HCT116 (cell line): Measurements from ENCODE around the gene SPACA9. TPM values are rescaled to one million over a fixed set of nuclear protein-coding genes. Genes with fewer than 3 reads are reported as not detected.

Source experiments
- ATAC-seq: fragments of 200-7000 bp; cut with Tn5 transposase; 2 replicates; pipeline ENCODE4 v1.9.1; 2020; ENCODE audit warnings: mild to moderate bottlenecking, moderate library complexity
- BruUV-seq: library from RNA; stranded (reverse); fragments of 400-500 nt; replicated peaks from 2 replicates; lab custom pipeline; 2021; lab: Mats Ljungman, UMichigan
- CTCF ChIA-PET: fragments of 300-600 bp; sonication (Branson Sonifier 250); formaldehyde crosslinking; loops from one replicate; lab custom pipeline; 2021; ENCODE audit warnings: antibody characterized with exemption; lab: Charles Lee
- POLR2A ChIA-PET: fragments of 300-600, 350-600 bp; sonication (Branson Sonifier 250); formaldehyde crosslinking; loops from one replicate; lab custom pipeline; 2021; ENCODE audit warnings: antibody characterized with exemption; lab: Charles Lee
- RAD21 ChIA-PET, 2 experiments: fragments of 300-600 bp; sonication (Branson Sonifier 250); formaldehyde crosslinking; loops; one replicate each; lab custom pipeline; 2023; ENCODE audit warnings: low total read pairs in 2 of 2; ENCODE audit not compliant: uncharacterized antibody in 2 of 2, unreplicated experiment in 2 of 2, low non-redundant PET in 1 of 2; lab: Charles Lee
- DNase-seq: peaks from one replicate; pipeline ENCODE4 v3.0.0-alpha.2; 2010; ENCODE audit warnings: low read depth, low spot score
- H2AFZ ChIP-seq: fragments of 200-600 bp; shearing (Covaris generic), sonication (generic); 2 replicates; pipeline ENCODE4 v1.6.1; 2017; ENCODE audit warnings: low read depth, mixed run types, mixed read lengths, antibody characterized with exemption, low read length; ENCODE audit not compliant: poor library complexity, severe bottlenecking
- H3K27ac ChIP-seq: 2 replicates; pipeline ENCODE4 v1.5.1; 2012; ENCODE audit warnings: low read depth, low read length
- H3K27me3 ChIP-seq: fragments of 200-600 bp; sonication (generic); 2 replicates; pipeline ENCODE4 v1.6.1; 2016; ENCODE audit warnings: mixed run types, low read length, mixed read lengths; ENCODE audit not compliant: insufficient read depth
- H3K36me3 ChIP-seq, 2 experiments: fragments of 200-500 bp in 1 of 2; fragments of 200-600 bp in 1 of 2; sonication (Bioruptor generic) in 1 of 2; sonication (generic) in 1 of 2; 2 replicates each; pipeline versions ENCODE4 v1.5.1 to v1.6.1; 2014 to 2016; ENCODE audit warnings: low read length in 2 of 2, inconsistent platforms in 1 of 2, mixed read lengths in 1 of 2, mixed run types in 1 of 2; ENCODE audit not compliant: insufficient read depth in 2 of 2, control insufficient read depth in 1 of 2
- H3K4me1 ChIP-seq, 2 experiments: fragments of 200-600 bp in 1 of 2; sonication (generic) in 1 of 2; 2 replicates each; pipeline versions ENCODE4 v1.5.1 to v1.6.1; 2012 to 2017; ENCODE audit warnings: low read length in 2 of 2, inconsistent platforms in 1 of 2, mild to moderate bottlenecking in 1 of 2, mixed read lengths in 1 of 2, mixed run types in 1 of 2, moderate library complexity in 1 of 2; ENCODE audit not compliant: insufficient read depth in 2 of 2, control insufficient read depth in 1 of 2
- H3K4me2 ChIP-seq: fragments of 200-600 bp; sonication (generic); 2 replicates; pipeline ENCODE4 v1.6.1; 2017; ENCODE audit warnings: mixed run types, low read length, mixed read lengths
- H3K4me3 ChIP-seq, 2 experiments: fragments of 200-600 bp in 1 of 2; sonication (generic) in 1 of 2; replicated peaks in 1 of 2; 2 replicates each; pipeline ENCODE4 v1.5.1; 2011 to 2016; ENCODE audit warnings: low read length in 2 of 2, control low read depth in 1 of 2, low read depth in 1 of 2, mild to moderate bottlenecking in 1 of 2, mixed read lengths in 1 of 2, mixed run types in 1 of 2
- H3K79me2 ChIP-seq: fragments of 200-600 bp; sonication (generic); 2 replicates; pipeline ENCODE4 v1.6.1; 2017; ENCODE audit warnings: mild to moderate bottlenecking, mixed run types, low read length, moderate library complexity, mixed read lengths; ENCODE audit not compliant: insufficient read depth
- H3K9ac ChIP-seq: fragments of 200-600 bp; sonication (generic); 2 replicates; pipeline ENCODE4 v1.6.1; 2016; ENCODE audit warnings: low read length, mixed read lengths
- H3K9me2 ChIP-seq: fragments of 200-600 bp; sonication (generic), shearing (Covaris generic); 2 replicates; pipeline ENCODE4 v1.6.1; 2017; ENCODE audit warnings: mixed run types, mild to moderate bottlenecking, moderate library complexity; ENCODE audit not compliant: insufficient read depth
- H3K9me3 ChIP-seq, 2 experiments: fragments of 200-500 bp in 1 of 2; fragments of 200-600 bp in 1 of 2; sonication (Bioruptor generic) in 1 of 2; sonication (generic) in 1 of 2; 2 replicates each; pipeline ENCODE4 v1.6.1; 2014 to 2017; ENCODE audit warnings: low read length in 2 of 2, mixed read lengths in 2 of 2, inconsistent platforms in 1 of 2, low read depth in 1 of 2, mild to moderate bottlenecking in 1 of 2, mixed run types in 1 of 2, moderate library complexity in 1 of 2; ENCODE audit not compliant: control insufficient read depth in 1 of 2, insufficient read depth in 1 of 2
- H4K20me1 ChIP-seq: fragments of 200-600 bp; sonication (generic), shearing (Covaris generic); 2 replicates; pipeline ENCODE4 v1.6.1; 2017; ENCODE audit warnings: mixed run types, mild to moderate bottlenecking, moderate library complexity; ENCODE audit not compliant: insufficient read depth
- CBX3 ChIP-seq: IDR thresholded peaks from 2 replicates; pipeline ENCODE4 v1.6.1; 2012; ENCODE audit warnings: low read depth
- ELF1 ChIP-seq: IDR thresholded peaks from 2 replicates; pipeline ENCODE4 v1.6.1; 2012; ENCODE audit warnings: low read depth, borderline replicate concordance
- EZH2 ChIP-seq: fragments of 200-600 bp; sonication (generic); IDR thresholded peaks from 2 replicates; pipeline ENCODE4 v1.6.1; 2017; ENCODE audit warnings: antibody characterized with exemption, mixed run types
- POLR2AphosphoS5 ChIP-seq: IDR thresholded peaks from 2 replicates; pipeline ENCODE4 v1.6.1; 2011; ENCODE audit warnings: mild to moderate bottlenecking, low read depth, low read length, moderate library complexity
- SIN3A ChIP-seq: IDR thresholded peaks from 2 replicates; pipeline ENCODE4 v1.6.1; 2012; ENCODE audit warnings: low read depth
- SP1 ChIP-seq: IDR thresholded peaks from 2 replicates; pipeline ENCODE4 v1.6.1; 2012; ENCODE audit warnings: low read depth
- SRF ChIP-seq: IDR thresholded peaks from 2 replicates; pipeline ENCODE4 v1.6.1; 2012; ENCODE audit warnings: low read depth
- TCF7L2 ChIP-seq: IDR thresholded peaks from 2 replicates; pipeline ENCODE4 v1.7.0; 2011; ENCODE audit warnings: borderline replicate concordance, inconsistent platforms; ENCODE audit not compliant: insufficient read depth, insufficient read length; ENCODE audit errors: extremely low read depth
- YY1 ChIP-seq: IDR thresholded peaks from 2 replicates; pipeline ENCODE4 v1.6.1; 2011; ENCODE audit warnings: low read length, low read depth, moderate library complexity, mild to moderate bottlenecking; ENCODE audit not compliant: insufficient replicate concordance; ENCODE audit errors: extremely low read depth
- ZNF274 ChIP-seq: fragments of 200-500 bp; sonication (Bioruptor generic); IDR thresholded peaks from 2 replicates; pipeline ENCODE4 v1.6.1; 2014; ENCODE audit warnings: mild to moderate bottlenecking, low read depth, low read length, inconsistent platforms
- intact Hi-C: fragments of 100-400 bp; cut with micrococcal nuclease; formaldehyde crosslinking; loops from 2 replicates; pipeline ENCODE4 v1.10.0; 2022
- total RNA-seq: library from RNA; stranded (reverse); gene quantifications from one replicate; pipeline ENCODE4 v1.2.1, GENCODE V29; 2021; ENCODE audit not compliant: unreplicated experiment
- TF ChIP-seq, protein P1 (sequence below): IDR thresholded peaks from 2 replicates; pipeline ENCODE4 v1.6.1; 2012
- TF ChIP-seq, protein P2 (sequence below): IDR thresholded peaks from 2 replicates; pipeline ENCODE4 v1.6.1; 2012
- TF ChIP-seq, protein P3 (sequence below): IDR thresholded peaks from 2 replicates; pipeline ENCODE4 v1.6.1; 2011; ENCODE audit warnings: mild to moderate bottlenecking, low read length, moderate library complexity; ENCODE audit not compliant: insufficient replicate concordance; ENCODE audit errors: extremely low read depth

The SPACA9 gene
- total RNA-seq, 1 experiment from 2014 or later = 8.0 TPM

DNA sequence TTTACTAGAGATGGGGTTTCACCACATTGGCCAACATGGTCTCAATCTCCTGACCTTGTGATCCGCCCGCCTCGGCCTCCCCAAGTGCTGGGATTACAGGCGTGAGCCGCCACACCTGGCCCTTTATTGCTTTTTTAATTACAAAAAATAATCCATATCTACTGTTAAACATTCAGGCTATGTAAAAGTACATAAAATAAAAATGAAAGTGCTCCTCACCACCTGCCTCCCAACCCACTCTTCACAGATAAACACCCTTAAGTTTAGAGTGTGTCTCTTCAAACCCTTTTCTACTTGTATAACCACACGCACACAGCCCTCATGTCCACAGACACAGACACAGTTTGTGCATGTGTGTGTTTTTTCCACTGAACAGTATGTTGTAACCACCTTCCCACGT is 49.0 kb downstream of the SPACA9 start:
- no TSS peak for BruUV-seq
- Histone ChIP-seq H3K36me3 (peaks cover 4 to 7% of the 10 kb centered on the region in 2 experiments; a peak in 2 of 4 replicates), H3K27me3 (no peaks in the 10 kb centered on the region), H4K20me1 (no peaks in the 10 kb centered on the region), H3K4me3 (no peak overlapping the region), H3K4me2 (no peak overlapping the region), H2AFZ (no peak overlapping the region), H3K9me2 (no peaks in the 10 kb centered on the region), H3K79me2 (no peaks in the 10 kb centered on the region), H3K27ac (no peak overlapping the region), H3K9me3 (no peaks in the 10 kb centered on the region), H3K4me1 (no peaks in the 10 kb centered on the region), H3K9ac (no peak overlapping the region)
- ChIA-PET POLR2A (no interaction called here), RAD21 (no interaction called here), CTCF (no interaction called here)
- DNase-seq (no peak), ATAC-seq (no peak)
- TF ChIP-seq SRF = no peak
- TF ChIP-seq EZH2 = no peak
- TF ChIP-seq, protein P1, sequence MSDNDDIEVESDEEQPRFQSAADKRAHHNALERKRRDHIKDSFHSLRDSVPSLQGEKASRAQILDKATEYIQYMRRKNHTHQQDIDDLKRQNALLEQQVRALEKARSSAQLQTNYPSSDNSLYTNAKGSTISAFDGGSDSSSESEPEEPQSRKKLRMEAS = no peak
- TF ChIP-seq, protein P2, sequence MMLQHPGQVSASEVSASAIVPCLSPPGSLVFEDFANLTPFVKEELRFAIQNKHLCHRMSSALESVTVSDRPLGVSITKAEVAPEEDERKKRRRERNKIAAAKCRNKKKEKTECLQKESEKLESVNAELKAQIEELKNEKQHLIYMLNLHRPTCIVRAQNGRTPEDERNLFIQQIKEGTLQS = no peak
- TF ChIP-seq CBX3 = no peak
- TF ChIP-seq, protein P3, sequence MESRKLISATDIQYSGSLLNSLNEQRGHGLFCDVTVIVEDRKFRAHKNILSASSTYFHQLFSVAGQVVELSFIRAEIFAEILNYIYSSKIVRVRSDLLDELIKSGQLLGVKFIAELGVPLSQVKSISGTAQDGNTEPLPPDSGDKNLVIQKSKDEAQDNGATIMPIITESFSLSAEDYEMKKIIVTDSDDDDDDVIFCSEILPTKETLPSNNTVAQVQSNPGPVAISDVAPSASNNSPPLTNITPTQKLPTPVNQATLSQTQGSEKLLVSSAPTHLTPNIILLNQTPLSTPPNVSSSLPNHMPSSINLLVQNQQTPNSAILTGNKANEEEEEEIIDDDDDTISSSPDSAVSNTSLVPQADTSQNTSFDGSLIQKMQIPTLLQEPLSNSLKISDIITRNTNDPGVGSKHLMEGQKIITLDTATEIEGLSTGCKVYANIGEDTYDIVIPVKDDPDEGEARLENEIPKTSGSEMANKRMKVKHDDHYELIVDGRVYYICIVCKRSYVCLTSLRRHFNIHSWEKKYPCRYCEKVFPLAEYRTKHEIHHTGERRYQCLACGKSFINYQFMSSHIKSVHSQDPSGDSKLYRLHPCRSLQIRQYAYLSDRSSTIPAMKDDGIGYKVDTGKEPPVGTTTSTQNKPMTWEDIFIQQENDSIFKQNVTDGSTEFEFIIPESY = no peak
- no peak for TF ChIP-seq TCF7L2
- no peak for TF ChIP-seq POLR2AphosphoS5
- TF ChIP-seq ZNF274 = no peak
- TF ChIP-seq ELF1 = no peak
- TF ChIP-seq SP1 = no peak
- TF ChIP-seq SIN3A = no peak
- TF ChIP-seq YY1 = no peak
- intact Hi-C loops = no loop called here
